ENCODE data around the gene CERS2.

DNA sequence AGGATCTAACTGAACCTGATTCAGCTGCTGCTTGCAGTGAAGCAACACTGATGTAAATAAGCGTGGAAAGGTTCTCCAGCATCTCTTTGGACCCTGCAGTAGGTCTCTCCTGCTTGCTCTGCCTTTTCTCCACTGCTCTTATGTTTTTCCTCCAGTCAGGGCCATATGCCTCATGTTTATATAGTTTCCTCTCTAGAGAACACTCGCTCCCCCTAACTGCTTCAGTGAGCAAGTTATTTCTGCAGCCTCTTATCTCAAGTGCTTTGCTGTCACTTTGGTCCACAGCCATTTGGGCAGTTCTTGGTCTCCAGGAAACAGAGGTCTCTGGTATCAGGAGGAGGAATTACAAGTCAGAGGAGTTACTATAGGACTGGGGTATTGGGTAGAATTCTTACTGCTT lies 38.9 kb upstream of the CERS2 start:
- TF ChIP-seq, protein P1, sequence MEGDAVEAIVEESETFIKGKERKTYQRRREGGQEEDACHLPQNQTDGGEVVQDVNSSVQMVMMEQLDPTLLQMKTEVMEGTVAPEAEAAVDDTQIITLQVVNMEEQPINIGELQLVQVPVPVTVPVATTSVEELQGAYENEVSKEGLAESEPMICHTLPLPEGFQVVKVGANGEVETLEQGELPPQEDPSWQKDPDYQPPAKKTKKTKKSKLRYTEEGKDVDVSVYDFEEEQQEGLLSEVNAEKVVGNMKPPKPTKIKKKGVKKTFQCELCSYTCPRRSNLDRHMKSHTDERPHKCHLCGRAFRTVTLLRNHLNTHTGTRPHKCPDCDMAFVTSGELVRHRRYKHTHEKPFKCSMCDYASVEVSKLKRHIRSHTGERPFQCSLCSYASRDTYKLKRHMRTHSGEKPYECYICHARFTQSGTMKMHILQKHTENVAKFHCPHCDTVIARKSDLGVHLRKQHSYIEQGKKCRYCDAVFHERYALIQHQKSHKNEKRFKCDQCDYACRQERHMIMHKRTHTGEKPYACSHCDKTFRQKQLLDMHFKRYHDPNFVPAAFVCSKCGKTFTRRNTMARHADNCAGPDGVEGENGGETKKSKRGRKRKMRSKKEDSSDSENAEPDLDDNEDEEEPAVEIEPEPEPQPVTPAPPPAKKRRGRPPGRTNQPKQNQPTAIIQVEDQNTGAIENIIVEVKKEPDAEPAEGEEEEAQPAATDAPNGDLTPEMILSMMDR (conservative IDR thresholded peaks at IDR 0.05), result no peak
- no peak for TF ChIP-seq EZH2 (IDR thresholded peaks at IDR 0.05; ENCODE audit: low read depth)

All from PC-9 (cell line).